ENCODE measurements around the gene ANTXR1. TPM values are rescaled to one million over a fixed set of nuclear protein-coding genes. Genes with fewer than 3 reads are reported as not detected.

The ANTXR1 gene
- total RNA-seq, 3 donors from 2014 or later (not counting 1 experiment from before 2014, with no cell fraction given), result not detected

DNA sequence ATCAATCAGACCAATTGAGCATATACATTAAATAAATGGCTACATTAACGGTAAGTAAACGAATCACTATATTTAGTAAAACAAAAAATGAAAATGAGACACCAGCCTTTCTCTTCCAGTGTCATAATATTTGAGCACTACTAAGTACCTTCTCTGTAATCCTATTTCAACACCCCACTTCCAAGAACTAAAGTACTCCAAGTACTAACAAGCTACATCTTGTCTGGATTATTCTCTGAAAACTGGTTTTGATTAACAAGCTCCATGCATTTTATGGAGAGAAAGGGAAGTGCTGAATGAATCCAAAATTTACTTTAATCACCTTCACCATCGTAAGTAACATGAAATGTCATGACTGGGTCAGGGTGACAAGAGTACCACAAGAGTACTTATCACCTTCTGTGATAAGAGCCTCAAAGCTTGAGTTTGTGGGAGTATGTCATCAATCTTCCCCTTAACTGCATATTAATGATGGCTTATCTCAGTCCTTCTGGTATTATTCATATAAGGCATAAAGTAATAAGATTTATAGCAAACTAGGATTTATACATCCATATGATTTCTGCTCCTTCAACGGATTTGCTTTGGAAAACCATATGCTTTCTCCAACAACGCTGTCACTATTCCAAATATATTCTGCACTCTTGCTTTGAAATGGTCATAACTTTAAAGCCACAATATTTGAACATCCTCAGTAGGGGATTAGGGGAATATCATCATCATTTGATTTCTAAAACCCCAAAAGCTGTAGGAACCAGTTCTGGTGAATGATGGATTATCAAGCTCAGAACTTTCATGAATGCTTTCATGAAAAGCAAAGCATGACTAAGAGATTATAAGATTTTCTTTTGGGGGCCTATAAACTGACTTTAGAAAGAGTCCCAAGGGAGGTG is 127.0 kb downstream of the ANTXR1 start:
- Histone ChIP-seq H3K27me3 (ENCODE audit: control insufficient read depth, insufficient read depth, low read length) (no peaks in the 10 kb centered on the region), H3K27ac (ENCODE audit: low read length) (no peak overlapping the region), H3K4me3 (ENCODE audit: low read length) (no peak overlapping the region), H3K36me3 (ENCODE audit: control insufficient read depth, insufficient read depth, low read length) (no peaks in the 10 kb centered on the region), H3K9me3 (ENCODE audit: control insufficient read depth, insufficient read depth, low read length) (no peaks in the 10 kb centered on the region), H3K4me1 (ENCODE audit: control insufficient read depth, insufficient read depth, low read length) (no peaks in the 10 kb centered on the region)
- DNase-seq (no peak), ATAC-seq (no peak)
- intact Hi-C loops (cut with micrococcal nuclease), result no loop called here
- TF ChIP-seq, protein P1, sequence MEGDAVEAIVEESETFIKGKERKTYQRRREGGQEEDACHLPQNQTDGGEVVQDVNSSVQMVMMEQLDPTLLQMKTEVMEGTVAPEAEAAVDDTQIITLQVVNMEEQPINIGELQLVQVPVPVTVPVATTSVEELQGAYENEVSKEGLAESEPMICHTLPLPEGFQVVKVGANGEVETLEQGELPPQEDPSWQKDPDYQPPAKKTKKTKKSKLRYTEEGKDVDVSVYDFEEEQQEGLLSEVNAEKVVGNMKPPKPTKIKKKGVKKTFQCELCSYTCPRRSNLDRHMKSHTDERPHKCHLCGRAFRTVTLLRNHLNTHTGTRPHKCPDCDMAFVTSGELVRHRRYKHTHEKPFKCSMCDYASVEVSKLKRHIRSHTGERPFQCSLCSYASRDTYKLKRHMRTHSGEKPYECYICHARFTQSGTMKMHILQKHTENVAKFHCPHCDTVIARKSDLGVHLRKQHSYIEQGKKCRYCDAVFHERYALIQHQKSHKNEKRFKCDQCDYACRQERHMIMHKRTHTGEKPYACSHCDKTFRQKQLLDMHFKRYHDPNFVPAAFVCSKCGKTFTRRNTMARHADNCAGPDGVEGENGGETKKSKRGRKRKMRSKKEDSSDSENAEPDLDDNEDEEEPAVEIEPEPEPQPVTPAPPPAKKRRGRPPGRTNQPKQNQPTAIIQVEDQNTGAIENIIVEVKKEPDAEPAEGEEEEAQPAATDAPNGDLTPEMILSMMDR (IDR thresholded peaks at IDR 0.05), result no peak
- H3K9me3 Mint-ChIP-seq, result no peaks in the 10 kb centered on the region
- peaks cover 14 to 19% of the 10 kb centered on the region in 2 donors for H3K27me3 Mint-ChIP-seq (ENCODE audit: low read depth in 2 of 2)
- H3K27ac Mint-ChIP-seq, result no peak overlapping the region
- no peaks in the 10 kb centered on the region for H3K36me3 Mint-ChIP-seq
- 78% methylated on average over 4 of the region's 5 CpGs for WGBS (ENCODE audit: insufficient coverage)
- no peaks in the 10 kb centered on the region for H3K4me1 Mint-ChIP-seq
- H3K4me3 Mint-ChIP-seq, result no peak overlapping the region

DNA sequence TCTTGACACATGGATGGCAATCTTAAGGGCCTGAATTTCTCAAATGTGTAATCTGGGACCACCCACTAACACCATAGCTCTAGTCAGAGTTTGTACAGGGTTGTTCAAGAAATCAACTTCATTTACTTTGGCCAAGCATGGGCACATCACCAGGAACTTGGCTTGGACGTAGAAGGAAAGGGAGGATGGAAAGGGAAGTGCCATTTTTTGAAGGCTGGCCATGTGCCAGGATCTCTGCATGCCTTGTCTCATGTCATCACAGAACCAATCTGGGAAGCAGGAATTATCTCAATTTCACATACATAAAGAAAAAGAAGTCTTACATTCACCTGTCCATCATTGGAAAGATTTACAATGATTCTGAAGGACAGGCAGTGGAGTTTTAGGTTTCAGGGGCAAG is 128.1 kb downstream of the ANTXR1 start:
- WGBS (ENCODE audit: insufficient coverage), result 83% methylated on average over 1 of the region's 1 CpG

DNA sequence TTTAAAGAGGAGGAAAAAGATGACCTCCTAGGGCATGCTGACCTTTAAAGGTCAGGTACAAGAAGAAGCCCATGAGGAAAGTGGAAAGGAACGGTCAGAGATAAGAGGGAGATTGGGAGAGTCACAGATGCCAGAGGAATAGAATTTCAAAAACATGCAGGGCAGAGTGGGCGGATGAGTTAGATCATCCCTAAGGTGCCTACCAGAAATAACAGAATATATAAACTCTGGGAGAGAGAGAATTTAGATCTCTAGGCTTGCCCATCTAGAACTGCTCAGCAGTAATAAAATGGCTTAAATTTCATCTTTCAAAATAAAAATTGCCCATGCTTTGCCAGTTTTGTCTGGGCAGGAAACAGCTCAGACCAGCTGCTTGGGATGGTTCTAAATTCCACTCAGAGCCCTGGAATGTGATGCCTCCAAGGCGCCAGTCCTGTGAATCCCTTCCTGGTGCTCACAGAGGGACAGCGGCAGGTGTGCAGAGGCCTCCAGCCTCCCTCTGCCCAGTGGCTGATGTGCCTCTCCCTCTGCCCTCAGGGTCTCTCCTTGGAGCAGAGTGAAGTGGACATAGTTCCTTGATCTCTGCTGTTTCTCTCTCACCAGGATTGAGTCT is 130.9 kb downstream of the ANTXR1 start:
- ATAC-seq (no peak), DNase-seq (no peak)
- Histone ChIP-seq H3K9me3 (ENCODE audit: control insufficient read depth, insufficient read depth, low read length) (no peaks in the 10 kb centered on the region), H3K36me3 (ENCODE audit: control insufficient read depth, insufficient read depth, low read length) (no peaks in the 10 kb centered on the region), H3K4me3 (ENCODE audit: low read length) (no peak overlapping the region), H3K4me1 (ENCODE audit: control insufficient read depth, insufficient read depth, low read length) (no peaks in the 10 kb centered on the region), H3K27ac (ENCODE audit: low read length) (no peak overlapping the region), H3K27me3 (ENCODE audit: control insufficient read depth, insufficient read depth, low read length) (no peaks in the 10 kb centered on the region)
- Mint-ChIP-seq H3K27ac (no peak overlapping the region), H3K4me3 (no peak overlapping the region), H3K4me1 (no peaks in the 10 kb centered on the region), H3K36me3 (no peaks in the 10 kb centered on the region), H3K9me3 (no peaks in the 10 kb centered on the region), H3K27me3 (ENCODE audit: low read depth in 2 of 2) (peaks cover 11 to 19% of the 10 kb centered on the region in 2 donors)
- intact Hi-C loops (cut with micrococcal nuclease), result no loop called here
- TF ChIP-seq, protein P1 (IDR thresholded peaks at IDR 0.05), result no peak
- 78% methylated on average over 4 of the region's 4 CpGs for WGBS (ENCODE audit: insufficient coverage)

More for the DNA sequence above, 128.1 kb downstream of the ANTXR1 start:
- Histone ChIP-seq H3K27ac (ENCODE audit: low read length) (no peak overlapping the region), H3K4me3 (ENCODE audit: low read length) (no peak overlapping the region), H3K36me3 (ENCODE audit: control insufficient read depth, insufficient read depth, low read length) (no peaks in the 10 kb centered on the region), H3K27me3 (ENCODE audit: control insufficient read depth, insufficient read depth, low read length) (no peaks in the 10 kb centered on the region), H3K9me3 (ENCODE audit: control insufficient read depth, insufficient read depth, low read length) (no peaks in the 10 kb centered on the region), H3K4me1 (ENCODE audit: control insufficient read depth, insufficient read depth, low read length) (no peaks in the 10 kb centered on the region)
- H3K9me3 Mint-ChIP-seq, result no peaks in the 10 kb centered on the region
- DNase-seq, result no peak
- TF ChIP-seq, protein P1 (IDR thresholded peaks at IDR 0.05), result no peak
- intact Hi-C loops (cut with micrococcal nuclease), result no loop called here
- H3K27ac Mint-ChIP-seq, result no peak overlapping the region
- H3K27me3 Mint-ChIP-seq (ENCODE audit: low read depth in 2 of 2), result peaks cover 14 to 19% of the 10 kb centered on the region in 2 donors
- no peaks in the 10 kb centered on the region for H3K36me3 Mint-ChIP-seq
- H3K4me1 Mint-ChIP-seq, result no peaks in the 10 kb centered on the region
- H3K4me3 Mint-ChIP-seq, result no peak overlapping the region
- ATAC-seq, result no peak
